NCI-H2107 treated with DMSO at 0.1 percent for 48 hours (cell line): ENCODE results near the gene CEP55.
"Not testable (repeated sequence)": the region's sequence is repeated elsewhere in the genome, so short reads cannot be mapped to it uniquely, and the experiment has no call there.

Experiments
- DNase-seq: peaks from one replicate; lab custom pipeline; 2025; ENCODE audit not compliant: unreplicated experiment; lab: John Stamatoyannopoulos, UW

CEP55 gene

GRCh38 chr10:93496322-93497041, at the start of gene CEP55:
TSS of gene CEP55 (plus strand) at chr10:93496612. CDS start at chr10:93500052, 3,440 bp downstream.
- peak; percentile 54 for DNase-seq

GRCh38 chr10:93447019-93447418, 49.4 kb upstream of the CEP55 start:
- no peak for DNase-seq

- no peak for DNase-seq
These were observed 48.4 kb upstream of the CEP55 start for GRCh38 chr10:93447970-93448369.

- no peak for DNase-seq
These were observed 45.0 kb upstream of the CEP55 start for GRCh38 chr10:93451244-93451947.

GRCh38 chr10:93452143-93452542, 44.3 kb upstream of the CEP55 start:
- no peak for DNase-seq

- DNase-seq, result no peak
These were observed 42.3 kb upstream of the CEP55 start for GRCh38 chr10:93454146-93454545.

- no peak for DNase-seq
These were observed 41.7 kb upstream of the CEP55 start for GRCh38 chr10:93454736-93455135.

GRCh38 chr10:93456480-93456879, 39.9 kb upstream of the CEP55 start:
- no peak for DNase-seq

- no peak for DNase-seq
These were observed 38.9 kb upstream of the CEP55 start for GRCh38 chr10:93457511-93457910.

- DNase-seq, result no peak
These were observed 37.6 kb upstream of the CEP55 start for GRCh38 chr10:93458821-93459257.

GRCh38 chr10:93459466-93459865, 36.9 kb upstream of the CEP55 start:
- DNase-seq, result no peak

- peak; percentile 90 for DNase-seq
These were observed 35.2 kb upstream of the CEP55 start for GRCh38 chr10:93461109-93461806.

GRCh38 chr10:93461807-93462178, 34.6 kb upstream of the CEP55 start:
- DNase-seq, result peak; percentile 90

GRCh38 chr10:93462371-93462770, 34.0 kb upstream of the CEP55 start:
- DNase-seq, result no peak

GRCh38 chr10:93462881-93463280, 33.5 kb upstream of the CEP55 start:
- no peak for DNase-seq

- DNase-seq, result no peak
These were observed 32.5 kb upstream of the CEP55 start for GRCh38 chr10:93463723-93464476.

- DNase-seq, result no peak
These were observed 31.5 kb upstream of the CEP55 start for GRCh38 chr10:93464776-93465388.

GRCh38 chr10:93465806-93466675, 30.4 kb upstream of the CEP55 start:
- DNase-seq, result peak; percentile 41

- not testable (repeated sequence) for DNase-seq
These were observed 28.8 kb upstream of the CEP55 start for GRCh38 chr10:93467635-93468034.
